HepG2 (cell line): ENCODE data around the gene IPO8. TPM values are rescaled to one million over a fixed set of nuclear protein-coding genes. Genes with fewer than 3 reads are reported as not detected.

Experiments
- AGO1 ChIP-seq: fragments of 200-400 bp; formaldehyde crosslinking; IDR thresholded peaks from 2 replicates; pipeline ENCODE4 v1.6.1; 2017; ENCODE audit warnings: mild to moderate bottlenecking, low read depth, low read length, moderate library complexity; ENCODE audit not compliant: poor library complexity, severe bottlenecking
- ARID5B ChIP-seq: IDR thresholded peaks from 2 replicates; pipeline ENCODE4 v1.4.0; 2020; ENCODE audit warnings: mild to moderate bottlenecking, missing genetic modification reagents
- BCLAF1 ChIP-seq: fragments of 450-650 bp; IDR thresholded peaks from 2 replicates; pipeline ENCODE4 v1.6.1; 2017; ENCODE audit warnings: mild to moderate bottlenecking
- FOXP1 ChIP-seq, 2 experiments: fragments of 450-650 bp in 1 of 2; IDR thresholded peaks; 2 replicates each; pipeline ENCODE4 v1.6.1; 2017 to 2018; ENCODE audit warnings: antibody characterized with exemption in 1 of 2
- HMGA1 ChIP-seq: sonication (generic); formaldehyde crosslinking; conservative IDR thresholded peaks from 2 replicates; pipeline ENCODE4 v1.4.0; 2020; ENCODE audit warnings: missing genetic modification reagents
- MNT ChIP-seq: fragments of 450-650 bp; IDR thresholded peaks from 2 replicates; pipeline ENCODE4 v1.6.1; 2016
- NCOA2 ChIP-seq: sonication (generic); formaldehyde crosslinking; IDR thresholded peaks from 2 replicates; pipeline ENCODE4 v1.8.0; 2022; ENCODE audit warnings: inconsistent platforms
- RBM22 ChIP-seq: fragments of 200-400 bp; formaldehyde crosslinking; optimal IDR thresholded peaks from 2 replicates; pipeline ENCODE3; 2017; ENCODE audit warnings: mild to moderate bottlenecking, low read length, moderate library complexity
- ZBTB1 ChIP-seq: sonication (generic); formaldehyde crosslinking; IDR thresholded peaks from 2 replicates; pipeline ENCODE4 v1.4.0; 2020; ENCODE audit warnings: missing genetic modification reagents, borderline replicate concordance
- ZHX1 ChIP-seq: sonication (generic); formaldehyde crosslinking; IDR thresholded peaks from 2 replicates; pipeline ENCODE4 v1.8.1; 2022; ENCODE audit warnings: low read depth, mild to moderate bottlenecking, missing genetic modification reagents
- ZKSCAN5 ChIP-seq: sonication (generic); formaldehyde crosslinking; IDR thresholded peaks from 2 replicates; pipeline ENCODE4 v1.5.1; 2020; ENCODE audit warnings: mild to moderate bottlenecking, missing genetic modification reagents
- ZNF770 ChIP-seq: sonication (generic); formaldehyde crosslinking; IDR thresholded peaks from 2 replicates; pipeline ENCODE4 v1.5.0; 2020; ENCODE audit warnings: mild to moderate bottlenecking, missing genetic modification reagents
- ZNF83 ChIP-seq: sonication (generic); formaldehyde crosslinking; IDR thresholded peaks from 2 replicates; pipeline ENCODE4 v1.4.0; 2020; ENCODE audit warnings: missing genetic modification reagents, mild to moderate bottlenecking, borderline replicate concordance
- polyA plus RNA-seq, 8 experiments: library from polyadenylated mRNA; depleted of rRNA in 3 of 8; stranded (reverse) in 7 of 8; unstranded in 1 of 8; fragments of >200 nt; fragmentation: Illumina TruSeq in 4 of 8; extraction: Trizol in 4 of 8; gene quantifications; 2 replicates each; pipeline versions ENCODE4 v1.2.1 to v1.2.3, GENCODE V29; 2011 to 2016; ENCODE audit warnings: low read depth in 4 of 8, missing spikeins in 1 of 8, mixed read lengths in 1 of 8; ENCODE audit not compliant: insufficient read depth in 1 of 8
- total RNA-seq, 5 experiments: library from RNA; depleted of rRNA; stranded (reverse); fragments of >200 nt; fragmentation: Illumina TruSeq; extraction: Trizol; gene quantifications; 2 replicates each; pipeline ENCODE4 v1.2.3, GENCODE V29; 2016; ENCODE audit warnings: low read depth in 1 of 5

Gene IPO8
- total and polyA plus RNA-seq, 2 of the 13 experiments (the other 11 are each of a cell fraction or from before 2014, with no cell fraction given) = 6.3 to 21.8 TPM

GRCh38 chr12:30613119-30613830 is 82.4 kb downstream of the IPO8 start (continued):
- TF ChIP-seq ZHX1 (CRISPR knock-in tag) = no peak
- TF ChIP-seq ARID5B = peak; percentile 56
- TF ChIP-seq ZBTB1 (CRISPR knock-in tag) = no peak
- TF ChIP-seq ZNF83 (CRISPR knock-in tag) = no peak
- TF ChIP-seq ZKSCAN5 (CRISPR knock-in tag) = no peak
- peak; percentile 74 for TF ChIP-seq NCOA2 (CRISPR knock-in tag)
- TF ChIP-seq FOXP1 (IDR thresholded peaks at IDR 0.05) = no peak
- 0 out of 2 replicates have a peak, but pooled peaks have one; percentile 15 for TF ChIP-seq FOXP1 (CRISPR knock-in tag; IDR thresholded peaks at IDR 0.05)
- no peak for TF ChIP-seq HMGA1 (CRISPR knock-in tag)
- no peak for TF ChIP-seq RBM22
- no peak for TF ChIP-seq BCLAF1
- peak; percentile 97 for TF ChIP-seq ZNF770 (CRISPR knock-in tag)
- TF ChIP-seq AGO1 = no peak
- no peak for TF ChIP-seq MNT
